Activated CD8-positive, alpha-beta T cell treated with anti-CD3 and anti-CD28 coated beads, Interleukin-2, amount 10 ng/mL, durations not matched to agents 7 days and 5 days (primary cell): ENCODE data around the gene HS6ST1. TPM values are rescaled to one million over a fixed set of nuclear protein-coding genes. Genes with fewer than 3 reads are reported as not detected.

Experiments used
- ATAC-seq: fragments of 150-1000 bp; cut with Tn5 transposase; one replicate; pipeline ENCODE4 v1.10.0; 2021; ENCODE audit warnings: moderate library complexity
- CTCF ChIA-PET: fragments of 350-600 bp; sonication (Branson Sonifier 250); formaldehyde crosslinking; loops from one replicate; lab custom pipeline; 2021; ENCODE audit warnings: antibody characterized with exemption; lab: Charles Lee
- POLR2A ChIA-PET: fragments of 350-600 bp; sonication (Branson Sonifier 250); formaldehyde crosslinking; loops from one replicate; lab custom pipeline; 2021; ENCODE audit warnings: antibody characterized with exemption; lab: Charles Lee
- DNase-seq: peaks from one replicate; pipeline ENCODE4 v3.0.0-alpha.2; 2020
- H3K27ac Mint-ChIP-seq: one replicate; pipeline ENCODE4 v1.8.0; 2021; ENCODE audit warnings: mild to moderate bottlenecking, mixed read lengths
- H3K27me3 Mint-ChIP-seq: one replicate; pipeline ENCODE4 v1.8.0; 2021; ENCODE audit warnings: low read depth, mixed read lengths
- H3K36me3 Mint-ChIP-seq: one replicate; pipeline ENCODE4 v1.8.0; 2021; ENCODE audit warnings: low read depth, mixed read lengths
- H3K4me1 Mint-ChIP-seq: one replicate; pipeline ENCODE4 v1.8.0; 2021; ENCODE audit warnings: low read depth, mixed read lengths
- H3K4me3 Mint-ChIP-seq: one replicate; pipeline ENCODE4 v1.8.0; 2021; ENCODE audit warnings: mild to moderate bottlenecking, mixed read lengths
- H3K9me3 Mint-ChIP-seq: one replicate; pipeline ENCODE4 v1.8.0; 2022; ENCODE audit warnings: mixed read lengths; ENCODE audit not compliant: insufficient read depth
- total RNA-seq, 2 experiments: library from RNA; stranded (reverse); gene quantifications; one replicate each; pipeline ENCODE4 v1.2.3, GENCODE V29; 2021

Gene HS6ST1
- total RNA-seq, 2 experiments from 2014 or later, result 7.1 to 8.1 TPM

GRCh38 chr2:128215897-128216642 is 102.6 kb downstream of the HS6ST1 start:
- Mint-ChIP-seq H3K27me3 (no peaks in the 10 kb centered on the region), H3K4me1 (peaks cover 9% of the 10 kb centered on the region), H3K9me3 (no peaks in the 10 kb centered on the region), H3K4me3 (no peak overlapping the region), H3K36me3 (no peaks in the 10 kb centered on the region), H3K27ac (no peak overlapping the region)
- peak; percentile 39 for ATAC-seq
- DNase-seq, result peak; percentile 38
- ChIA-PET POLR2A (no interaction called here), CTCF (no interaction called here)

Other genes starting within 250 kb of the HS6ST1 start
- 10 to 100 TPM; 60.3 to 63.7 TPM for gene UGGT1, start 227.7 kb downstream of the HS6ST1 start, total RNA-seq